Neural crest cell (in vitro differentiated cells): ENCODE data around the gene RCOR1. TPM values are rescaled to one million over a fixed set of nuclear protein-coding genes. Genes with fewer than 3 reads are reported as not detected.
"Not testable (repeated sequence)": the region's sequence is repeated elsewhere in the genome, so short reads cannot be mapped to it uniquely, and the experiment has no call there.

ENCODE experiments used
- DNase-seq: peaks from one replicate; pipeline ENCODE4 v3.0.0; 2021; ENCODE audit warnings: low read depth, mixed read lengths, low spot score
- H3K27ac Mint-ChIP-seq: one replicate; pipeline ENCODE4 v1.8.0; 2021; ENCODE audit warnings: mild to moderate bottlenecking, mixed read lengths; ENCODE audit not compliant: unreplicated experiment
- H3K27me3 Mint-ChIP-seq: 2 replicates; pipeline ENCODE4 v1.8.0; 2021; ENCODE audit warnings: low read depth, mild to moderate bottlenecking, mixed read lengths
- H3K36me3 Mint-ChIP-seq: 2 replicates; pipeline ENCODE4 v1.8.0; 2021; ENCODE audit warnings: low read depth, mild to moderate bottlenecking, mixed read lengths
- H3K4me1 Mint-ChIP-seq: 2 replicates; pipeline ENCODE4 v1.8.0; 2021; ENCODE audit warnings: mixed read lengths
- H3K4me3 Mint-ChIP-seq: one replicate; pipeline ENCODE4 v1.8.0; 2021; ENCODE audit warnings: mild to moderate bottlenecking, mixed read lengths
- H3K9me3 Mint-ChIP-seq: 2 replicates; pipeline ENCODE4 v1.8.0; 2021; ENCODE audit warnings: mixed read lengths
- CTCF ChIP-seq: fragments of 200-600 bp; sonication (generic); conservative IDR thresholded peaks from 2 replicates; pipeline ENCODE4 v1.5.0; 2021; ENCODE audit warnings: antibody characterized with exemption, mild to moderate bottlenecking
- total RNA-seq: library from RNA; stranded (reverse); gene quantifications from 2 replicates; pipeline ENCODE4 v1.2.1, GENCODE V29; 2021

Gene RCOR1
- total RNA-seq, 1 donor from 2014 or later: 27.8 TPM

GRCh38 chr14:102568115-102568614 lies 24.3 kb upstream of the RCOR1 start:
- Mint-ChIP-seq H3K4me1 (peaks cover 10% of the 10 kb centered on the region), H3K27me3 (no peaks in the 10 kb centered on the region), H3K9me3 (no peaks in the 10 kb centered on the region), H3K36me3 (no peaks in the 10 kb centered on the region), H3K27ac (no peak overlapping the region), H3K4me3 (no peak overlapping the region)
- no peak for TF ChIP-seq CTCF
- no peak for DNase-seq

GRCh38 chr14:102570334-102570995 lies 22.0 kb upstream of the RCOR1 start:
- Mint-ChIP-seq H3K4me3 (no peak overlapping the region), H3K27ac (no peak overlapping the region), H3K4me1 (peaks cover 16% of the 10 kb centered on the region), H3K9me3 (no peaks in the 10 kb centered on the region), H3K36me3 (no peaks in the 10 kb centered on the region), H3K27me3 (no peaks in the 10 kb centered on the region)
- TF ChIP-seq CTCF: no peak
- no peak for DNase-seq

GRCh38 chr14:102571043-102571442 lies 21.4 kb upstream of the RCOR1 start:
- no peaks in the 10 kb centered on the region for H3K27me3 Mint-ChIP-seq
- no peaks in the 10 kb centered on the region for H3K36me3 Mint-ChIP-seq
- no peak overlapping the region for H3K4me3 Mint-ChIP-seq
- H3K27ac Mint-ChIP-seq: no peak overlapping the region
- peaks cover 16% of the 10 kb centered on the region for H3K4me1 Mint-ChIP-seq
- DNase-seq: no peak
- TF ChIP-seq CTCF: no peak
- no peaks in the 10 kb centered on the region for H3K9me3 Mint-ChIP-seq

- DNase-seq: no peak
- no peaks in the 10 kb centered on the region for H3K36me3 Mint-ChIP-seq
- H3K4me3 Mint-ChIP-seq: no peak overlapping the region
- no peaks in the 10 kb centered on the region for H3K9me3 Mint-ChIP-seq
- no peak for TF ChIP-seq CTCF
- H3K27me3 Mint-ChIP-seq: no peaks in the 10 kb centered on the region
- peaks cover 16% of the 10 kb centered on the region for H3K4me1 Mint-ChIP-seq
- H3K27ac Mint-ChIP-seq: no peak overlapping the region
These were observed 20.9 kb upstream of the RCOR1 start for GRCh38 chr14:102571478-102572042.

- not testable (repeated sequence) for H3K36me3 Mint-ChIP-seq, H3K9me3 Mint-ChIP-seq, H3K27ac Mint-ChIP-seq, DNase-seq, H3K4me3 Mint-ChIP-seq, H3K27me3 Mint-ChIP-seq
- peaks cover 13% of the 10 kb centered on the region for H3K4me1 Mint-ChIP-seq
These were observed 19.3 kb upstream of the RCOR1 start for GRCh38 chr14:102573161-102573560.

GRCh38 chr14:102573591-102574046 lies 18.8 kb upstream of the RCOR1 start:
- Mint-ChIP-seq H3K9me3 (no peaks in the 10 kb centered on the region), H3K4me1 (peaks cover 9% of the 10 kb centered on the region), H3K4me3 (no peak overlapping the region), H3K36me3 (no peaks in the 10 kb centered on the region), H3K27ac (no peak overlapping the region), H3K27me3 (no peaks in the 10 kb centered on the region)
- TF ChIP-seq CTCF: no peak
- no peak for DNase-seq
